Smooth muscle cell (in vitro differentiated cells): ENCODE measurements around the gene RPS18. TPM values are rescaled to one million over a fixed set of nuclear protein-coding genes. Genes with fewer than 3 reads are reported as not detected.
"Not testable (repeated sequence)": the region's sequence is repeated elsewhere in the genome, so short reads cannot be mapped to it uniquely, and the experiment has no call there.

Experiments used
- DNase-seq: peaks from one replicate; lab custom pipeline; 2025; ENCODE audit not compliant: unreplicated experiment; lab: John Stamatoyannopoulos, UW
- H2AFZ ChIP-seq: fragments of 200-600 bp; sonication (generic); 2 replicates; pipeline ENCODE4 v1.6.0; 2016; ENCODE audit warnings: antibody characterized with exemption, low read depth, mild to moderate bottlenecking
- H3F3A ChIP-seq: fragments of 200-600 bp; sonication (generic); 2 replicates; pipeline ENCODE4 v1.6.0; 2017; ENCODE audit warnings: antibody characterized with exemption, low read depth
- H3K27ac ChIP-seq: fragments of 200-600 bp; sonication (generic); 2 replicates; pipeline ENCODE4 v1.5.1; 2016; ENCODE audit warnings: low read depth, mild to moderate bottlenecking
- H3K27me3 ChIP-seq: fragments of 200-600 bp; sonication (generic); 2 replicates; pipeline ENCODE4 v1.6.1; 2016; ENCODE audit warnings: low read depth, mild to moderate bottlenecking
- H3K36me3 ChIP-seq: fragments of 200-600 bp; sonication (generic); 2 replicates; pipeline ENCODE4 v1.5.1; 2016; ENCODE audit warnings: low read depth
- H3K4me1 ChIP-seq: fragments of 200-600 bp; sonication (generic); 2 replicates; pipeline ENCODE4 v1.5.1; 2016; ENCODE audit warnings: low read depth
- H3K4me2 ChIP-seq: fragments of 200-600 bp; sonication (generic); 2 replicates; pipeline ENCODE4 v1.6.0; 2016; ENCODE audit warnings: mild to moderate bottlenecking
- H3K4me3 ChIP-seq: fragments of 200-600 bp; sonication (generic); 2 replicates; pipeline ENCODE4 v1.5.1; 2016; ENCODE audit warnings: mild to moderate bottlenecking
- H3K79me2 ChIP-seq: fragments of 200-600 bp; sonication (generic); 2 replicates; pipeline ENCODE4 v1.6.0; 2016; ENCODE audit warnings: low read depth, mild to moderate bottlenecking
- H3K9ac ChIP-seq: fragments of 200-600 bp; sonication (generic); 2 replicates; pipeline ENCODE4 v1.6.0; 2016; ENCODE audit warnings: low read depth
- H3K9me3 ChIP-seq: fragments of 200-600 bp; sonication (generic); replicated peaks from 2 replicates; pipeline ENCODE4 v1.5.1; 2016; ENCODE audit warnings: low read depth
- H4K20me1 ChIP-seq: fragments of 200-600 bp; sonication (generic); 2 replicates; pipeline ENCODE4 v1.6.0; 2016; ENCODE audit warnings: low read depth
- WGBS: methylation state at CpG from one replicate; pipeline ENCODE4 v1.1.7; 2016; ENCODE audit warnings: low lambda C conversion rate; 5-methylcytosine and 5-hydroxymethylcytosine counted together
- polyA plus RNA-seq: library from polyadenylated mRNA; unstranded; fragments of >200 nt; fragmentation: Nextera tagmentation; extraction: Ambion mirVana; gene quantifications from 2 replicates; pipeline ENCODE4 v1.2.1, GENCODE V29; 2016
- total RNA-seq: library from RNA; depleted of rRNA; stranded (reverse); fragments of >200 nt; gene quantifications from 2 replicates; pipeline ENCODE4 v1.2.3, GENCODE V29; 2014
- TF ChIP-seq, protein P1 (sequence below): fragments of 200-600 bp; sonication (generic); IDR thresholded peaks from 2 replicates; pipeline ENCODE4 v1.5.1; 2017; ENCODE audit warnings: borderline replicate concordance, mild to moderate bottlenecking, antibody characterized with exemption; ENCODE audit not compliant: insufficient read depth, poor library complexity, severe bottlenecking

The RPS18 gene
- total and polyA plus RNA-seq, 2 experiments from 2014 or later = 1,848 to 3,261 TPM

DNA sequence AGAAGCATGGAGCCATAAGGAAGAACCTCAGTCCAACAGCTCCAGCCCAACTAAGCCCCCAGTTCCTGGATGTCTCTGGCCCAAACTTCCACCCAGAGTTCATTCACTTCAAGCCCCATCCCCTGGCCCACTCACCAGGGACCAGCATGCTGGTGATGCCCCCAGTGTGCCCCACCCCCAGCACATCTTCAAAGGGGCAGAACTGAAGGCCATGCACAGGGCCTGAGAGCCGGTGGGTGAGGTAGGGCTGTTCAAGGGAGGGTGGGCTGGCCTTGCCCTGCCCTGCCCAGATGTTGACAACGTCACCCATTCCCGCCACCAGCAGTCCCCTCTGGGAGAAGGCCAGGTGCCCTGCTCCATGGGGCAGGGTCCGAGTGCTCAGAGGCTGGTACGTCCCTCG, 8.7 kb downstream of the RPS18 start:
- H3K9ac ChIP-seq = no peak overlapping the region
- H3K79me2 ChIP-seq = peaks cover 6% of the 10 kb centered on the region
- H3F3A ChIP-seq = peaks cover 11% of the 10 kb centered on the region
- no peaks in the 10 kb centered on the region for H3K36me3 ChIP-seq
- no peaks in the 10 kb centered on the region for H3K9me3 ChIP-seq
- no peak overlapping the region for H3K27ac ChIP-seq
- peaks cover 10% of the 10 kb centered on the region for H4K20me1 ChIP-seq
- TF ChIP-seq, protein P1, sequence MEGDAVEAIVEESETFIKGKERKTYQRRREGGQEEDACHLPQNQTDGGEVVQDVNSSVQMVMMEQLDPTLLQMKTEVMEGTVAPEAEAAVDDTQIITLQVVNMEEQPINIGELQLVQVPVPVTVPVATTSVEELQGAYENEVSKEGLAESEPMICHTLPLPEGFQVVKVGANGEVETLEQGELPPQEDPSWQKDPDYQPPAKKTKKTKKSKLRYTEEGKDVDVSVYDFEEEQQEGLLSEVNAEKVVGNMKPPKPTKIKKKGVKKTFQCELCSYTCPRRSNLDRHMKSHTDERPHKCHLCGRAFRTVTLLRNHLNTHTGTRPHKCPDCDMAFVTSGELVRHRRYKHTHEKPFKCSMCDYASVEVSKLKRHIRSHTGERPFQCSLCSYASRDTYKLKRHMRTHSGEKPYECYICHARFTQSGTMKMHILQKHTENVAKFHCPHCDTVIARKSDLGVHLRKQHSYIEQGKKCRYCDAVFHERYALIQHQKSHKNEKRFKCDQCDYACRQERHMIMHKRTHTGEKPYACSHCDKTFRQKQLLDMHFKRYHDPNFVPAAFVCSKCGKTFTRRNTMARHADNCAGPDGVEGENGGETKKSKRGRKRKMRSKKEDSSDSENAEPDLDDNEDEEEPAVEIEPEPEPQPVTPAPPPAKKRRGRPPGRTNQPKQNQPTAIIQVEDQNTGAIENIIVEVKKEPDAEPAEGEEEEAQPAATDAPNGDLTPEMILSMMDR = no peak
- peaks cover 12% of the 10 kb centered on the region for H3K4me1 ChIP-seq
- H3K27me3 ChIP-seq = no peaks in the 10 kb centered on the region
- no peak overlapping the region for H3K4me3 ChIP-seq
- no peak for DNase-seq
- no peak overlapping the region for H3K4me2 ChIP-seq
- WGBS = 98% methylated on average over 6 of the region's 6 CpGs
- H2AFZ ChIP-seq = no peak overlapping the region

DNA sequence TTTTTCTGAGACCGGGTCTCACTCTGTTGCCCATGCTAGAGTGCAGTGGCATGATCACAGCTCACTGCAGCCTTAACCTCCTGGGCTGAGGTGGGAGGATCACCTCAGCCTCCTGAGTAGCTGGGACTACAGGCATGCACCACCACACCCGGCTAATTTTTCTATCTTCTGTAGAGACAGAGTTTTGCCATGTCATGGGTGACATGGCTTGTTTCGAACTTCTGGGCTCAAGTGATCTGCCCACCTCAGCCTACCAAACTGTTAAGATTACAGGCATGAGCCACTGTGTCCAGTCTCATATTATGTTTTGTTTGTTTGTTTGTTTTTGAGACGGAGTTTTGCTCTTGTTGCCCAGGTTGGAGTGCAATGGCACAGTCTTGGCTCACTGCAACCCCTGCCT, 13.3 kb downstream of the RPS18 start:
- not testable (repeated sequence) for H2AFZ ChIP-seq, H4K20me1 ChIP-seq, DNase-seq, H3K4me1 ChIP-seq, H3K4me2 ChIP-seq, H3K27me3 ChIP-seq, H3F3A ChIP-seq, H3K27ac ChIP-seq, H3K9ac ChIP-seq, H3K36me3 ChIP-seq, H3K4me3 ChIP-seq, H3K9me3 ChIP-seq
- 96% methylated on average over 4 of the region's 4 CpGs for WGBS
- peaks cover 37% of the 10 kb centered on the region for H3K79me2 ChIP-seq

DNA sequence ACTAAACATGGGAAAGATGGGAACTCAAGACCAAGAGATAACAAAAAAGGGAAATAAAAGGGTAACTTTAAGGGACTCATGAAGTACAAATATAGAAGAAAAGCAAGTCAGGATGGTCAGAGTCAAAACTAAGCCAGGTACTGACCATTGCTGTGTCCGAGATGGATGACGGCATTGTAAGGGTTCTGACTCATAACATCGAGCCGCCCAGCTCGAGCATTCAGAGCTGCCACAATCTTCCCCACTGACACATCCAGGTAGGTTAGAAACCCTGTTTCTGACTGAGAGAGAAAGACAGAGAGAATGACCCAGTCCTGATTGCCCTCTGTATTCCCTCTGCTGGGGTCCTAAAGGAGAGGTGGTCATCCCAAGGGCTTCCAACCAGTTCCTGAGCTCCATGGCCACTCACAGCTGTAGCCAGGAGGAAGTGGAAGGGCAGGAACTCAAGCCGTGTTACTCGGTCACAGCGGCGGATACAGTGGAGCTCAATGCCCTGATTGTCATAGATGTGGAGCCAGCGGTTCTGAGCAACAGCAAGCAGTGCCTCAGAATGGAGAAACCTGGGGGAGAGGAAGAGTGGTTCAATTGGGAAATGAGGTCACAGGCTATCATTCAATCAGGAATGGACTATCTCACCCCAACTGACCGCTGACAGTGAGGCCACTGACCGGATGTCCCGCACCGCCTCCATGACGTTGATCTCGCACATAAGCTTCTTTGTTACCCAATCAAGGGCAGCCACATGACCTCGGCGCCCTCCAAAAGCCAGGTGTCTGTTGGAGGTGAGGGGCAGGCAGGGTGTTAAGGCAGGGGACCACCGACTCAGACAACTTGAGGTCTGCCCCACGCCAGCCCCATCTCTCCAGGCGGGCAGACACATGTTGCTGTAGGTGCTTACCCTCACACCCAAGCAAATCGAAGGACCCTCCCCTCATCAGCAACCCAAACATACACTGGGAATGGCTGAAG, 15.4 kb downstream of the RPS18 start:
- H3K36me3 ChIP-seq = no peaks in the 10 kb centered on the region
- peak overlapping the region; percentile 94 for H3K4me2 ChIP-seq
- 94% methylated on average over 22 of the region's 22 CpGs for WGBS
- H4K20me1 ChIP-seq = no peaks in the 10 kb centered on the region
- peaks cover 6% of the 10 kb centered on the region for H3F3A ChIP-seq
- H2AFZ ChIP-seq = no peak overlapping the region
- no peak for DNase-seq
- H3K4me3 ChIP-seq = no peak overlapping the region
- no peak overlapping the region for H3K9ac ChIP-seq
- H3K79me2 ChIP-seq = peaks cover 41% of the 10 kb centered on the region
- H3K4me1 ChIP-seq = peaks cover 13% of the 10 kb centered on the region
- H3K9me3 ChIP-seq = no peaks in the 10 kb centered on the region
- no peaks in the 10 kb centered on the region for H3K27me3 ChIP-seq
- no peak overlapping the region for H3K27ac ChIP-seq
- TF ChIP-seq, protein P1 = no peak

DNA sequence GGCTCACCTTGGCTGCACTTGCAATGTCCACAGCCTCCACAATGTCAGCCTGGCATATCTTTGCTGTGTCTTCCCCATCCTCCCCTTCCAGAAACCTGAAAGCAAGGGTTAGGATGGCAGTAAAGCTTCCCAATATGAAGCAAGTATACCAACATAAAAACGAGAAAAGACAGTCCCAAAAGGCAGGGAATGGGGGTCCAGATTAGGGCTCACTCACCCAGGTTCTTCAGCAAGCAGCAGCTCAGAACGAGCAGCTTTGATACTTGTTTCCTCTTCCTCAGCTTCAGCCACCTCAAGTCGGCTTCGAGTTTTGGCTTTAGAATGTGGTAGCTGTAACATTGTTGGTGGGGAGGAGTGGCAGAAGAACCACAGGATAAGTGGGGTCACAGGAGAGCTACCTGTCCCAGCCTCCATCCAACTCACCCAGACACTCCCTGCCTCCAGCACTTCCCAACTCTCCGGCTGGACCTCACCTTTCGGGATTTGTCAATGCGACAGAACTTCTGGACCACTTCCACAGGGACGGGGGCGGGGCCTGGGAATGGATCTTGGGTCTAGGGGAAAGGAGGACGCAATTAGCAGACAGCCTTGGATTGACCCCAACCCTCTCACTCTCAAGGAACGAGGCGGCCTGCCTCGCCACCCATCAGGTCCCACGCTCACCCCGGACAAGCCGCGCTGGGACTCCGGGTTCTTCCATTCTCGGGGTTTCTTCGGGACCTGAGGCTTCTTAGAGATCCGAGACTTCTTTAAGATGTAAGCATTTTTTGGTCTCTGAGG, 16.5 kb downstream of the RPS18 start:
- TF ChIP-seq, protein P1 = no peak
- Histone ChIP-seq H3K4me1 (peaks cover 13% of the 10 kb centered on the region), H2AFZ (peak overlapping the region; percentile 91), H3K27ac (peak overlapping the region; percentile 36), H4K20me1 (no peaks in the 10 kb centered on the region), H3K9me3 (no peaks in the 10 kb centered on the region), H3K36me3 (no peaks in the 10 kb centered on the region), H3K9ac (peak overlapping the region; percentile 83), H3K4me3 (peak overlapping the region; percentile 70), H3K27me3 (no peaks in the 10 kb centered on the region), H3K4me2 (peak overlapping the region; percentile 94), H3F3A (peaks cover 15% of the 10 kb centered on the region), H3K79me2 (peaks cover 41% of the 10 kb centered on the region)
- 24% methylated on average over 21 of the region's 21 CpGs for WGBS
- no peak for DNase-seq
